ENCODE data around the gene RAB14. TPM values are rescaled to one million over a fixed set of nuclear protein-coding genes. Genes with fewer than 3 reads are reported as not detected.

RAB14 gene
- polyA plus RNA-seq, 4 donors: 36.3 to 67.8 (median 40.6) TPM

DNA sequence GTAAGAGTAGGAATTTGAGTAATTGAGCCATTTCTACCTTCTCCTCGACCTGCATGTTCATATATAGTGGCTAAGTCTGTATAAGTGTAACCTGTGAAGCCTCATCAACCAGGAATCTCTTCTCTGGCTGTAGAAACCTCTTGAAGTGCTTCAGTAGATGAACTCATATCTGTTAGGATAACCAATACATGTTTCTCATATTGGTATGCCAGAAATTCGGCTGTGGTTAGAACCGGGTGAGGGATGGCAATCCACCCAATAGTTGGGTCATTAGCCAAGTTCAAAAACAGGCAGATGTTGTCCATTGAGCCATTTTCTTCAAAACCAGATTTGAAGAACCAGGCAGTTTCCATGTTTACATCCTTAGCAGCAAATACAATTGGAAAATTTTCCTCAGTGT is 37.4 kb upstream of the RAB14 start:
- no peak for FAIRE-seq
- 91 to 95% (median 94%) methylated on average over 3 of the region's 3 CpGs for WGBS, 3 donors
- DNase-seq: no peak

DNA sequence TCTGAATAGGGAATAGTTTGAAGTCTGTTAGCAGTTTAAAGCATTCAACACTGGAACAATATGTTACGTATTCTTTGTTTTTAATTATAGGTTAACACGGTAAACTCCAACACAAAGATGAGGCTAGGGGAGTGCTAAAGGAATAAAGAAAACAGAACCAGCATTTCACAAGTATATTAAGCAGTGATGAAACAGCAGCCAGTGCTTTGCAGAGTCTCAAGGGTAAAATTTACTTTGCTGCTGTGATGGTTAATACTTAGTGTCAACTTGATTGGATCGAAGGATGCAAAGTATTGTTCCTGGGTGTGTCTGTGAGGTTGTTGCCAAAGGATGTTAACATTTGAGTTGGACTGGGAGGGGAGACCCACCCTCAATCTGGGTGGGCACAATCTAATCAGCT is 36.2 kb upstream of the RAB14 start:
- Histone ChIP-seq H3K36me3 (ENCODE audit: control insufficient read depth in 3 of 3, insufficient read depth in 2 of 3, low read depth in 1 of 3, low read length in 3 of 3) (no peaks in the 10 kb centered on the region), H3K27ac (ENCODE audit: low read depth in 1 of 3, low read length in 2 of 3) (no peak overlapping the region), H3K9me3 (ENCODE audit: control insufficient read depth in 2 of 2, insufficient read depth in 1 of 2, low read depth in 1 of 2, low read length in 1 of 2) (no peaks in the 10 kb centered on the region), H3K4me1 (ENCODE audit: control insufficient read depth in 3 of 3, insufficient read depth in 2 of 3, low read depth in 1 of 3, low read length in 2 of 3) (no peaks in the 10 kb centered on the region), H3K27me3 (ENCODE audit: control insufficient read depth in 3 of 3, insufficient read depth in 3 of 3, low read length in 3 of 3) (no peaks in the 10 kb centered on the region), H3K4me3 (ENCODE audit: low read depth in 1 of 3, low read length in 3 of 3) (no peak overlapping the region)
- WGBS, 3 donors: 58 to 79% (median 64%) methylated on average over 3 of the region's 3 CpGs
- FAIRE-seq (no peak), DNase-seq (no peak)

More for the DNA sequence above, 37.4 kb upstream of the RAB14 start:
- Histone ChIP-seq H3K36me3 (ENCODE audit: control insufficient read depth in 3 of 3, insufficient read depth in 2 of 3, low read depth in 1 of 3, low read length in 3 of 3) (no peaks in the 10 kb centered on the region), H3K4me1 (ENCODE audit: control insufficient read depth in 3 of 3, insufficient read depth in 2 of 3, low read depth in 1 of 3, low read length in 2 of 3) (no peaks in the 10 kb centered on the region), H3K27ac (ENCODE audit: low read depth in 1 of 3, low read length in 2 of 3) (no peak overlapping the region), H3K4me3 (ENCODE audit: low read depth in 1 of 3, low read length in 3 of 3) (no peak overlapping the region), H3K9me3 (ENCODE audit: control insufficient read depth in 2 of 2, insufficient read depth in 1 of 2, low read depth in 1 of 2, low read length in 1 of 2) (no peaks in the 10 kb centered on the region), H3K27me3 (ENCODE audit: control insufficient read depth in 3 of 3, insufficient read depth in 3 of 3, low read length in 3 of 3) (no peaks in the 10 kb centered on the region)

DNA sequence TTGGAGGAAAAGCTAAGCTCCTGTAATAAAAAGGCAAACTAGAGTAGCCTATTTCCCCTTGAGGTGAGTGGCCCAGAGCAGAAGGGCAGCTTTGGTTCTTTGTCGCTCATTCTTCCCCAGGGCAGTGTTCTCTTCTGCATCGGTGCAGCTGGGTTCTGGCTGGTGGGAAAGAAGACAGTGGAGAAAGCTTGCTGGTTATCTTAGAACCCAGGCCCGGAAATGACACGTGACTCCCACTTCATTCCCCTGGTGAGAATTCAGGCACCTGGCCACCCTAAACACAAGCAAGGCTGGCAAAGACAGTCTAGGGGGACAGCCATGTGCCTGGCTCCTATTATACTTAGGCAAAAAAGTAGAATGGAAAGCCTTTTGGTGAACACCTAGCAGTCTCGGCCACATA is 33.8 kb upstream of the RAB14 start:
- no peaks in the 10 kb centered on the region for H3K4me1 ChIP-seq (ENCODE audit: control insufficient read depth in 3 of 3, insufficient read depth in 2 of 3, low read depth in 1 of 3, low read length in 2 of 3)
- WGBS, 3 donors: 94 to 98% (median 97%) methylated on average over 5 of the region's 5 CpGs
- DNase-seq (no peak), FAIRE-seq (no peak)
- no peak overlapping the region for H3K27ac ChIP-seq (ENCODE audit: low read depth in 1 of 3, low read length in 2 of 3)
- no peaks in the 10 kb centered on the region for H3K9me3 ChIP-seq (ENCODE audit: control insufficient read depth in 2 of 2, insufficient read depth in 1 of 2, low read depth in 1 of 2, low read length in 1 of 2)
- H3K36me3 ChIP-seq (ENCODE audit: control insufficient read depth in 3 of 3, insufficient read depth in 2 of 3, low read depth in 1 of 3, low read length in 3 of 3): no peaks in the 10 kb centered on the region
- no peaks in the 10 kb centered on the region for H3K27me3 ChIP-seq (ENCODE audit: control insufficient read depth in 3 of 3, insufficient read depth in 3 of 3, low read length in 3 of 3)
- no peak overlapping the region for H3K4me3 ChIP-seq (ENCODE audit: low read depth in 1 of 3, low read length in 3 of 3)

DNA sequence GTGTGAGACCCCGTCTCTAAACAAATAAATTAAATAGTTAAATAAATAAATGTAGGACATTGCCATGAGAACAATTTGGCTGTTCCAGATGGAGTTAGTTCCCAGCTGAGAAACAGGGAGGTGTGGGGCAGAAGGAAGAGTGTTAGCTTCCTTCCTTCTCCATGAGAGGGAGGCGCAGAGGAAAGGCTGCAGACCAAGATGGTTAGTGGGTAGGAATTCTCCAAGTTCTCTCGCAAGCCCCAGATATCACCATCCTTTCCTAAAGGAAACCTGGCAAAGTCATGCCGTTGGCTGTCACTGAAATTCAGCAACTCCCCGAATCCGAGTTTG is 33.1 kb upstream of the RAB14 start:
- Histone ChIP-seq H3K27me3 (ENCODE audit: control insufficient read depth in 3 of 3, insufficient read depth in 3 of 3, low read length in 3 of 3) (no peaks in the 10 kb centered on the region), H3K9me3 (ENCODE audit: control insufficient read depth in 2 of 2, insufficient read depth in 1 of 2, low read depth in 1 of 2, low read length in 1 of 2) (no peaks in the 10 kb centered on the region), H3K4me1 (ENCODE audit: control insufficient read depth in 3 of 3, insufficient read depth in 2 of 3, low read depth in 1 of 3, low read length in 2 of 3) (no peaks in the 10 kb centered on the region), H3K36me3 (ENCODE audit: control insufficient read depth in 3 of 3, insufficient read depth in 2 of 3, low read depth in 1 of 3, low read length in 3 of 3) (no peaks in the 10 kb centered on the region), H3K27ac (ENCODE audit: low read depth in 1 of 3, low read length in 2 of 3) (no peak overlapping the region), H3K4me3 (ENCODE audit: low read depth in 1 of 3, low read length in 3 of 3) (no peak overlapping the region)
- WGBS, 3 donors: 89 to 95% (median 93%) methylated on average over 5 to 6 of the region's 6 CpGs
- FAIRE-seq: no peak
- DNase-seq: no peak

DNA sequence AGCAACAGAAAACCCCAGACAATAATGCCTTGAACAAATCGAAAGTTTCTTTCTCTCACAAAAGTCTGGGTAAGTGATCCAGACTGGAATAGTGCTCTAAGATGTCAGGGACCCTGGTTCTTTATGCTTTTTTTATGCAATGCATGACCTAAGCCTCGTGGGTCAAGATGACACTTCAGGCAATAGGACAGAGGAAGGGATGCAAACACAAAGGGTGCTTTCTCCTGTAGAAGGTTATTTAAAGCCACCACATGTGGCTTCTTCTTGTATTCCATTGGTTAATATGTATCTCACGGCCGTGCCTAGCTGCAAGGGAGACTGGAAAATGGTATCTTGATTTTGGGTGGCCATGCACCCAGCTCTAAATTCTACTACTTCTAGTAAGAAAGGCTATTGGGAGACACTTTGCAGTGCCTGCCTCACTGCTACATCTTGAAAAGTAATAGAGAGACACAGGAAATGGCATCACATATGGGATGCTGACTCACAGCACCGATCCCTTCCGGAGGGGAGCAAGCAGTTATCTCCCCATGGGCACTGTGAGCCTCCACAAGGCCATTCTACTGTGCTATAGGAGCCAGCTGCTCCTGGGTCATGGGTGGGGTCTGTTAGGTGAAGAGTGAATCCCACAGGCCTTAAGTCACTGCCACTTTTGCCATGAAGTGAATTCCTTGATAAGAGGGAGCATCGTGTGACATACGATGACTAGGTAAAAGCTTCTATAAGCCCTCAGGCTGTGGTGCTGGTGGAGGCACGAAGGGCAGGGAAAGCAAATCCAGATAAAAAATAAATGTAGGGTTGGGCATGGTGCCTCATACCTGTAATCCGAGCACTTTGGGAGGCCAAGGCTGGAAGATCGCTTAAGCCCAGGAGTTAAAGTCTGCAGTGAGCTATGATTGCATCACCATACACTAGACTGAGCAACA is 32.5 kb upstream of the RAB14 start:
- FAIRE-seq (no peak), DNase-seq (no peak)
- Histone ChIP-seq H3K9me3 (ENCODE audit: control insufficient read depth in 2 of 2, insufficient read depth in 1 of 2, low read depth in 1 of 2, low read length in 1 of 2) (no peaks in the 10 kb centered on the region), H3K27me3 (ENCODE audit: control insufficient read depth in 3 of 3, insufficient read depth in 3 of 3, low read length in 3 of 3) (no peaks in the 10 kb centered on the region), H3K36me3 (ENCODE audit: control insufficient read depth in 3 of 3, insufficient read depth in 2 of 3, low read depth in 1 of 3, low read length in 3 of 3) (no peaks in the 10 kb centered on the region), H3K4me1 (ENCODE audit: control insufficient read depth in 3 of 3, insufficient read depth in 2 of 3, low read depth in 1 of 3, low read length in 2 of 3) (no peaks in the 10 kb centered on the region), H3K4me3 (ENCODE audit: low read depth in 1 of 3, low read length in 3 of 3) (no peak overlapping the region), H3K27ac (ENCODE audit: low read depth in 1 of 3, low read length in 2 of 3) (no peak overlapping the region)
- 89 to 93% (median 92%) methylated on average over 11 of the region's 11 CpGs for WGBS, 3 donors

DNA sequence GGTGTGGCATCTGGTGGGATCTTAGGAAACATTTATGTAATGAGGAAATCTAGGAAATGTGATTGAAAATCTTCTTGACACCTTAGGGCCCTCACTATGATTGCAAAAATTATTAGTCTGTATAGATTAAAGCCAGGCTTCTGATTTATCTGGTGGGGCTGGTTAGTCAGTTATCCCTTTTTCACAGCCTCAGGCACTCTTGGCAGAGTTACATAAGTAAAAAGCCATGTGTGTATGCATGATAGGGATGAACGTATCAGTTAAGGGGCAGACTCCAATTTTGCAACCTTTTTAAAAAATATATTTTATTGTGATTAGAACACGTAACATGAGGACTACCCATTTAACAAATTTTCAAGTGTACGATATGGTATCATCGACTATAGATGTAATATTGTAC is 30.6 kb upstream of the RAB14 start:
- no peaks in the 10 kb centered on the region for H3K9me3 ChIP-seq (ENCODE audit: control insufficient read depth in 2 of 2, insufficient read depth in 1 of 2, low read depth in 1 of 2, low read length in 1 of 2)
- H3K4me3 ChIP-seq (ENCODE audit: low read depth in 1 of 3, low read length in 3 of 3): no peak overlapping the region
- no peaks in the 10 kb centered on the region for H3K27me3 ChIP-seq (ENCODE audit: control insufficient read depth in 3 of 3, insufficient read depth in 3 of 3, low read length in 3 of 3)
- no peak overlapping the region for H3K27ac ChIP-seq (ENCODE audit: low read depth in 1 of 3, low read length in 2 of 3)
- WGBS, 3 donors: 94 to 98% (median 96%) methylated on average over 4 of the region's 4 CpGs
- H3K4me1 ChIP-seq (ENCODE audit: control insufficient read depth in 3 of 3, insufficient read depth in 2 of 3, low read depth in 1 of 3, low read length in 2 of 3): no peaks in the 10 kb centered on the region
- H3K36me3 ChIP-seq (ENCODE audit: control insufficient read depth in 3 of 3, insufficient read depth in 2 of 3, low read depth in 1 of 3, low read length in 3 of 3): no peaks in the 10 kb centered on the region
- DNase-seq (no peak), FAIRE-seq (no peak)

DNA sequence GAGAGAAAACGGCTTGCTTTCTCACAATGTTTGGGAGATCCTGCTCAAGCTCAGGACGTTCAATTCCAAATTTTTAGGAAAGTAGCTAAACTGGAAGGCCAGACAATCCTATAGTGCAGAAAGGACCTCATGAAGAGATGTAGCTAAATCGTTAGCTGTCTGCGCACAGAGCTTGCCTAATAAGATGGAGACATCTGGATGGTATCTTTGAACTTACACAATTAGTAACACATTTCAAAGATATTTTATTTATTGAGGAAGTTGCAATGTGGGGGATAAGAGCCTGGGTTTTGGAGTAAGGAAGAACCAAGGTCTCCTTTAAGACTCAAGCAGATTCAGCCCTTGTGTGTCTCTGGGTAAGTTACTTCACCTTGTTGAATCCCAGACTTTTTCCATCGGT is 28.6 kb upstream of the RAB14 start:
- no peak for FAIRE-seq
- Histone ChIP-seq H3K36me3 (ENCODE audit: control insufficient read depth in 3 of 3, insufficient read depth in 2 of 3, low read depth in 1 of 3, low read length in 3 of 3) (no peaks in the 10 kb centered on the region), H3K27ac (ENCODE audit: low read depth in 1 of 3, low read length in 2 of 3) (no peak overlapping the region), H3K4me3 (ENCODE audit: low read depth in 1 of 3, low read length in 3 of 3) (no peak overlapping the region), H3K27me3 (ENCODE audit: control insufficient read depth in 3 of 3, insufficient read depth in 3 of 3, low read length in 3 of 3) (no peaks in the 10 kb centered on the region), H3K4me1 (ENCODE audit: control insufficient read depth in 3 of 3, insufficient read depth in 2 of 3, low read depth in 1 of 3, low read length in 2 of 3) (no peaks in the 10 kb centered on the region), H3K9me3 (ENCODE audit: control insufficient read depth in 2 of 2, insufficient read depth in 1 of 2, low read depth in 1 of 2, low read length in 1 of 2) (no peaks in the 10 kb centered on the region)
- WGBS, 3 donors: 82 to 88% (median 88%) methylated on average over 5 of the region's 5 CpGs
- no peak for DNase-seq

DNA sequence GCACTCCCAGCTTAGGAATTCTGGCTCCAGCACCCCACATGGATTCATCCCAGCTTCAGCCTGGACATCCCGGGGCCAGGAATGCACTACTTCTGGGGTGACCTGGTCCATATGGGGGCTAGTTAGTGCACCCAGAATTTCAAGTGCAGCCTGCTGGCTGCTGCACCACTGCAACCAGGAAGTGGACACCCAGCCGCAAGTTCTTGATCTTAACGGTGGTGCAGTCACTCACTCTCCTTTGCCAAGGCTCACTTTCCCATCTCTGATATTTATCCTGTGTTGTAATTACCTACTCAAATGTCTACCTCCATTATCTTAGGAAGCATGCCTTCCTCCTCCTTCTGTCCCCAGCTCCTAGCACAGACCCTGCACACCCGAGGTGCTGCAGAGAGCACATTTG is 26.2 kb upstream of the RAB14 start:
- H3K27me3 ChIP-seq (ENCODE audit: control insufficient read depth in 3 of 3, insufficient read depth in 3 of 3, low read length in 3 of 3): no peaks in the 10 kb centered on the region
- FAIRE-seq (no peak), DNase-seq (no peak)
- WGBS, 3 donors: 51 to 63% (median 59%) methylated on average over 4 of the region's 4 CpGs
- H3K4me1 ChIP-seq (ENCODE audit: control insufficient read depth in 3 of 3, insufficient read depth in 2 of 3, low read depth in 1 of 3, low read length in 2 of 3): no peaks in the 10 kb centered on the region
- no peaks in the 10 kb centered on the region for H3K36me3 ChIP-seq (ENCODE audit: control insufficient read depth in 3 of 3, insufficient read depth in 2 of 3, low read depth in 1 of 3, low read length in 3 of 3)
- no peak overlapping the region for H3K4me3 ChIP-seq (ENCODE audit: low read depth in 1 of 3, low read length in 3 of 3)
- no peak overlapping the region for H3K27ac ChIP-seq (ENCODE audit: low read depth in 1 of 3, low read length in 2 of 3)
- H3K9me3 ChIP-seq (ENCODE audit: control insufficient read depth in 2 of 2, insufficient read depth in 1 of 2, low read depth in 1 of 2, low read length in 1 of 2): no peaks in the 10 kb centered on the region

DNA sequence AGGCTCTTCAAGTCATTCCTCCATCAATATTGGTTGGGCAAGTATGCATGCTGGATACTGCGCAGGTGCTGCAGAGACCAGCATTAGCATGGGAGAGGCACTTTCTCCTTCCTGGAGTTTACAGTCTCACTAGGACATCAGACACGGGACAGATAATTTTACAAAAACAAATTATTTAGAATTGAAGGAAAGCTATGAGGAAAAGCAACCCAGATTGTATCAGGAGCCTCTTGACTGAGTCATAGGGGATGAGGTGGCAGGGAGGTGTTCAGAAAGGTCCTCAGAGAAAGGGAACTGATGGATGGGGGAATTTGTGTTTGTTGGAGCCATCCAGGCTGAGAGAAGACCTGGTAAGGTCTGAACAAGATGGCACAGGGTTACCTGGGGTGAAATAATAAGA is 24.5 kb upstream of the RAB14 start:
- Histone ChIP-seq H3K36me3 (ENCODE audit: control insufficient read depth in 3 of 3, insufficient read depth in 2 of 3, low read depth in 1 of 3, low read length in 3 of 3) (no peaks in the 10 kb centered on the region), H3K4me1 (ENCODE audit: control insufficient read depth in 3 of 3, insufficient read depth in 2 of 3, low read depth in 1 of 3, low read length in 2 of 3) (no peaks in the 10 kb centered on the region), H3K27ac (ENCODE audit: low read depth in 1 of 3, low read length in 2 of 3) (no peak overlapping the region), H3K27me3 (ENCODE audit: control insufficient read depth in 3 of 3, insufficient read depth in 3 of 3, low read length in 3 of 3) (no peaks in the 10 kb centered on the region), H3K9me3 (ENCODE audit: control insufficient read depth in 2 of 2, insufficient read depth in 1 of 2, low read depth in 1 of 2, low read length in 1 of 2) (no peaks in the 10 kb centered on the region), H3K4me3 (ENCODE audit: low read depth in 1 of 3, low read length in 3 of 3) (no peak overlapping the region)
- FAIRE-seq (no peak), DNase-seq (no peak)
- WGBS, 3 donors: 72 to 87% (median 76%) methylated on average over 2 of the region's 2 CpGs

Measured in small intestine (tissue), 7 donors.